CD4-positive, alpha-beta T cell treated with Interleukin-12 subunit alpha and Interleukin-12 subunit beta, for 1 hour (primary cell): ENCODE measurements around the gene KLHL17.
"Not testable (repeated sequence)": the region's sequence is repeated elsewhere in the genome, so short reads cannot be mapped to it uniquely, and the experiment has no call there.

Experiments
- DNase-seq: peaks from one replicate; pipeline ENCODE4 v3.0.0-alpha.2; 2020

Gene KLHL17

DNA sequence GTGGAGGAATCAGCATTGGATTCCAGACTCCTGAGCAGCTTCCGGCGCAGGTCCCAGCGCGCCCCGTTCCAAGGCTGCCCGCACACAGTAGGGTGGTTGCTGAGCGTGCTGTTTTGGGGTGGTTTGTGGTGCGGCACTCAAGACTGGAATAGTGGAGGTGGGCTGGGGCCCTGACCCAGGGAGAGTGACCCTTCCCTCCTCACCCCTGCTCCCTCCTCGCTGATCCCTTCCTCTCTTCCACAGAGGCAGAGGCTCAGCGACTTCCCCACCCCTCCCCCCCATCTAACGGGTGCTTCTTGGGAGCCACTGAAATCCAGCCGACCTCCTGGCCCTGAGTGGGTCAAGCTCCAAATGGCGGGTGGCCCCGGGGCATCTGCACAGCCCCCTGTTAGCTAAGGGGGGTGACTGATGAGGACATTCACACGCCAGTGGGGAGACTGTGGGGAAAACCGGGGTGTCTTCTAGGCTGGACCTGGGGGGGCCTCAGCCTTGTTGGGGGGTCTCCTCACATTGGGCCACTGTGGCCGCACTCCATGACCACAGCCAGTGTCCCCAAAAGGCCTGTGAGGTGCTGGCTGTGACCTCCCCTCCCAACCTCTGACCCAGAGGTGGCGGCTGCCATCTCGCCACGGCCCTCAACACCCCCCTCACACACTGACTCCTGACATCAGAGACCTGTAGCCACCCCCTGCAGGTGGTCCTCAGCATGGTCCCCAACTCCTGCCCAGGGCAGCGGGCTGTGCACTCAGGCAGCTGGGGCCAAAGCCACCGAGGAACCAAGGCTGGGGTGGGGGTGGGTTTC, 43.4 kb downstream of the KLHL17 start:
- no peak for DNase-seq

DNA sequence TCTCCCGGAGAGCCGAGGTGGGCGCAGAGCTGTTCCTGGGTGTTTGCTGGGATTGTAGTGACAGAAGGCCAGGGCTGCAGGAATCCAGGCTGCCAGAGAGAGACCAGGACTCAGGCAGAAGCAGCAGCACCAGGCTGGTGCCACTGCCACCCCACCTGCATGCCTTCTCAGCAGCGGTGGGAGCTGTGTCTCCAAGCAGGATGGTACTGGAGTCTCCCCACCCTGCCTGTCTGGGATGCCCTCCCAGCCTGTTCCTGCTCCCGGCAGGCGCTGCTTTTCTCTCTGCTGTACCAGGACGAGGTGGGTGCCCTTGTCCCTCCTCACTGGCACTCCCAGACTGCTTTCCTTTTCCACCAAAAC, 44.0 kb downstream of the KLHL17 start:
- no peak for DNase-seq

- DNase-seq: no peak
Measured at GRCh38 chr1:1004780-1005697, 44.7 kb downstream of the KLHL17 start.

DNA sequence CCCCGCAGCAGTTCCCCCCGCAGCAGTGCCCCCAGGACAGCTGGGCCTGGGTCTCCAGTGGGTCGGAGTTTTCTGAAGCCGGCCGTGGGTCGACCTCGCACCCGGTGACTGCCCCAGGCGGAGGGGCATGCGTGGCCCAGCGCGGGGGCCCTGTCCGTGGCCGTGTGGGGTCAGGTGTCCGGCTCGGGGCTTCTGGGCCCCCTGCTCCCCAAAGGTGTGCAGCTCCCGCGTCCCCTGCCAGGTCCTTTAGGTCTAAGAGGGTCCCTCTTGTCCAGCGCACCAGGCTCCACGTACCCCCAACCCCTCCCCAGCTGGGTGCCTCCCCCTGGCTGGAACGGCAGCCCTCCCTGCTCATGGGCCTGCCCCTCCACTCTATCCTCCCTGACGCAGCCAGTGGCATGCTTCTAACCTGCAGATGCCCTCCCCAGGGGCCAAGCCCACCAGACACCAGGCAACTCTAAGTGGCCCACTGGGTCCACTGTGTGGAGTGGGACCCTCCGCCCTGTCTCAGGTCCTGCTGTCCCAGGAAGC, 45.5 kb downstream of the KLHL17 start:
- DNase-seq: no peak

- DNase-seq: no peak
Measured at GRCh38 chr1:1006305-1007159, 46.1 kb downstream of the KLHL17 start.

DNA sequence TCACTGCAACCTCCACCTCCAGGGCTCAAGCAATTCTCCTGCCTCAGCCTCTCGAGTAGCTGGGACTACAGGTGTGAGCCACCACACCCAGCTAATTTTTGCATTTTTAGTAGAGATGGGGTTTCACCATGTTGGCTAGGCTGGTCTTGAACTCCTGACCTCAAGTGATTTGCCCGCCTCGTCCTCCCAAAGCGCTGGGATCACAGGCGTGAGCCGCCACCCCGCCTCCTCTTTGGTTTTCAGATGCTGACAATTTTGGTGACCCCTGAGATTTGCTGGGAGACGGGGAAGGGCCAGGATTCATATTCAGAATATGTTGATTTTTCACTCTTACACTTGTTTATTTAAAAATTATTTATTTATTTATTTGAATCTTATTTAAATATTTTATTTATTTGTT, 49.7 kb downstream of the KLHL17 start:
- not testable (repeated sequence) for DNase-seq

- DNase-seq: no peak
Measured at GRCh38 chr1:1011396-1011949, 51.1 kb downstream of the KLHL17 start.

GRCh38 chr1:1012736-1013104, 52.3 kb downstream of the KLHL17 start:
- not testable (repeated sequence) for DNase-seq

DNA sequence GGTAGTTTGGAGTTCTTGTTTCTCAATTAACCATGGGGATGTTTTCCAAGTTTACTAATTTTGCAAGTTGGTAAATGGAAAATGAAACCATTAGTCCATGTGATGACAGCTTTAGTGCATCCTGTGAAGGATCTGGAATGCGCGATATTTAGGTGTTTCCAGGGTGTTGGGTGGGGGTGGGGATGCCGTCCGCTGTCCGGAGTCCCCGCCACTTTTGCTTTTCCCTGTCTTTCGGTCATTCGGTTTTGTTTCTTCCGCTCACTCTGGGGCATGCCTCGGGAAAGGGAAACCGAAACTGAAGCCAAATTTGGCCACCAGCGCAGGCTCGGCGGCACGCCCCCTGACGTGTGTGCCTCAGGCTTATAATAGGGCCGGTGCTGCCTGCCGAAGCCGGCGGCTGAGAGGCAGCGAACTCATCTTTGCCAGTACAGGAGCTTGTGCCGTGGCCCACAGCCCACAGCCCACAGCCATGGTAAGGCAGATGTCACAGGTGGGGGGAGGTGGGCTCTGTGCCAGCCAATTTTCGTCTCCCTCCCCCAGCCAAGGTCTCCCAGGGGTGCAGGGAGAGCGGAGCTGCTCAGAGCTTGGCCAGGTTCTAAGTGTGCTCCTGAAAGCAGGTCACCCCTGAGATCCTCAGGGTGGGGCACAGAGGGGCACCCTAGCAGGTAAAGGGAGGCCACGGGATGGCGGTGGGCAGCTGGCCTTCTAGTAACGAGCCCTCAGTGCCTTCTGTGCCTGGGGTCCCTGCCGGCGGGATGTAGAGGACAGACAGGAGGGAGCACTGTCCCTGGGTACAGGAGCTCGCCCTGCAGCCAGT, 52.9 kb downstream of the KLHL17 start, which contains the start of gene ISG15:
Gene ISG15, plus strand, starts transcription at position 393 of the 817 bp plus-strand sequence. Its CDS starts 77 bp downstream, at position 470.
- DNase-seq: peak; percentile 91

GRCh38 chr1:1013922-1014648, 53.7 kb downstream of the KLHL17 start:
- DNase-seq: peak; percentile 46

DNA sequence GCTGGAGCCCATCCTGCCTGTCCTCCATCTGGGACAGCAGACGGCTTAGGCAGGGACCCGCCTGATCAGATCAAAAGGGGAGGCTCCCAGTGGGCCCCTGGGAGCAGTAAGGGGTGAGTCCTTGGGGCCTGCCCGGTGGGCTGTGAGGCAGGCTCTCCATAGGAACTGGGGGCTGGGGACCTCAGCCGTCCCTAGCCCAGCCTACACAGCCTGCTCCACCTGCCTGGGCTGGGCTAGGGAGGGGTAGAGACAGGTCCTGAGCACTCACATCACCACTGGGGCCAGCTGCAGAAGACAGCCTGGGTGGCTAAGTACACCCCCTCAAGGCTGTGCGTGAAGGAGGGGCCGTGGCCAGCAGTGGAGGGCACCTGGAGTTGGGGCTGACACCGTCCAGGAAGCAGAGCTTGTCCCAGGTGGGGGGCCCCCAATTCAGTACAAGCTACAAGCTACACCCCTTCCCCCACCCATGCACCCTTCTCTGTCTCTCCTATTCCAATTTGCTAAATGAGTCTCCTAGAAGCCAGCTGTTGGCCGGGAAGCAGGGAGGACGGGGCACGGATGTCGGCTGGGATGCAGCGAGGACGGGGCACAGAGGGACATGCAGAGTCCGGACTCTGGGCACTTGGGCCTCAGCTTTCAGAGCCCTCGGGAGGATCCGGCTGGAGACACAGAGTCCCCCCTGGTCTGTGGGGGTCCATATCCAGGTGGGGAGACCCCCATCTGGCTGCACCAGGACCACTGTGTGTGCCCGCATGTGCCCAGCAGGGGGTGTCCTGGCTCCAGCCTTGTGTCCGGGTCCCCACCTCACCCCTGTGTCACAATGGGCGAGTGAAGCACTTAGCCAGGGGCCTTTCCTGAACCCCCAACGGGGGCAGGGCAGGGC, 54.7 kb downstream of the KLHL17 start:
- DNase-seq: no peak
